COLO668 (cell line): ENCODE measurements around the gene GPC5.
"Not testable (repeated sequence)": the region's sequence is repeated elsewhere in the genome, so short reads cannot be mapped to it uniquely, and the experiment has no call there.

Source experiments
- DNase-seq: peaks from one replicate; lab custom pipeline; 2025; ENCODE audit not compliant: unreplicated experiment; lab: John Stamatoyannopoulos, UW

Gene GPC5

GRCh38 chr13:92251671-92252210 lies 853.3 kb downstream of the GPC5 start:
- DNase-seq = no peak

GRCh38 chr13:92255526-92255925 lies 857.1 kb downstream of the GPC5 start:
- DNase-seq = no peak

DNA sequence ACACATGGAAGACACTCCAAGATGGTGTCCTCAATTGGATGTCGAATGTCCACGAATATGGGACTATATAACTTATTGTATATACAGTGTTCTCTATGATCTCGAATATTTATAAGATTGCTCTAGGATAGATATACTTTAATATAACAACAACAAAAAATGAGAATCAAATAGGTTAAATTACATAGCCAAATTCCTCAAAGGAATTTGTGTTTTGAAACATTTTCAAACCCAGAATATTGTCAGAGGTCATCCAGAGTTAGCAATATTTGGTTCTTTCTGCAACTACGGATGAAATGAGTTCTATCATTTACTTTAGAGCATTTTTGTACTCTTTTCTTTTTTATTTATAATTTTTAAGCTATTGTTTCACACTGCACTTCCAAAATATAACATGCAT lies 857.8 kb downstream of the GPC5 start:
- no peak for DNase-seq

DNA sequence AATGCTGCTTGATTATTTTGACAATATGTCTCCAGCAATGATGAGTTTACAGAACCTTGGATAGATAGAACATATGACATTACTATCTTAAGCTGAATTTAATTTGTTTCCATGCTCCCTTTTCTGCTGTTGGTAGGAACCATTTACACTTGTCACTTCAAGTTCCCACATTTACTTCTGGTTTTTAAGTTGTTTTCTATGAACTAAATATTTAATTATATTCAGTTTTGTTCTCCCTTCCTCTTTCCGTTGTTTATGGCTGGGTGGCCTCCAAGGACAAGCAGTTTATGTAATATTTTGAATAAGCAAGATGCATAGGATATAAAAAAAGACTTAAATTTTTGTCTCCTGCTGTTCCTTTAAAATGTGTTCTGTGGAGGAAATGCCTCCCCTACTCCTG lies 860.6 kb downstream of the GPC5 start:
- DNase-seq = no peak

- no peak for DNase-seq
Observed at GRCh38 chr13:92259523-92259922, 861.1 kb downstream of the GPC5 start.

- no peak for DNase-seq
Observed at GRCh38 chr13:92260363-92260762, 861.9 kb downstream of the GPC5 start.

DNA sequence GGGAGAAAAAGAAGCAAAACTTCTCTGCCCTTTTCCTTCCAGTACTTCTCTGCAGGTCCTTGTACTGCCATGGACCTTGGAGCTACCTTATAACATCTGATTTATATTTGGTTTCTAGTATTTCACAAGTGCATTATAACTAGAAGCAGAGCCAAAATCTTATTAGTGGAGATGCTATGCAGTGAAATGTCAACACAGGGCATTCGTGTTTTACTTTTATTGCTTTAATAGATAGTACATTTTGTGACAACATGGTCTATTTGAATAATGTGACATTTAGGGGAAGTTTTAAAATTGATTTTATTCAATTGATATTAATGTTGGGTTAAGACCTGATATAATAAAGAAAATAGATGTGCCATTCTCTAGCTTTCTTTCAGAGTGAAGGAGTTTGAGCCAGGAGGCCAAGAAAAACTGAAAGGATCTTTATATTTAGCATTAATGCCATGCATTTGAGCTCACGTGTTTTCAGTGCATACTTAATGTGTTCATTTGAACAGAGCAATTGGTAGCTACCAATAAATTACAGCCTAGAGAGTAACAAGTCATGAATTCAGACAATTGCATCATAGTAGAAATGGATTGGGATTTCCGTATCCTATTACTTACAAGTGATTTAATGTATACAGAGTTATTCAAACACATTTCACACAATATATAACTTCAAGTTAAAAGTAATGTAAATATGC lies 863.8 kb downstream of the GPC5 start:
- no peak for DNase-seq

GRCh38 chr13:92265408-92265807 lies 867.0 kb downstream of the GPC5 start:
- no peak for DNase-seq

DNA sequence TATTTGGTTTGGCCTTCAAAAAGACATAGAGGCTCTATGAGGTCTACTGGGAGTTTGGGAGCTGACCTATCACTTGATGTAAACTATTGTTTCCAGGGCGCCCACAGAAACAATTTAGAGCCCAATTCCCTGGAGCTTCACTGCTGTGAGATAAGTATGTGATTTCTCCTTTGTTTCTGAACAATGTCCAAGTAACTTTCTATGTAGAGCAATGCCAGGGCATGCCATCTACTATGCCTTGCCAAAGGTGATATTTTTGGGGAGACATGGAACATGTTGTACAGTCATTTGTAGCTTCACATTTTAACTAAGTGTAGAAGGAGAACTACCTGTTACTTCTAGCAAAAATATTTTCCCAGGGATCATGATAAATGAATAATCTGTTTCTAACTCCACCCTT lies 872.6 kb downstream of the GPC5 start:
- DNase-seq = no peak

DNA sequence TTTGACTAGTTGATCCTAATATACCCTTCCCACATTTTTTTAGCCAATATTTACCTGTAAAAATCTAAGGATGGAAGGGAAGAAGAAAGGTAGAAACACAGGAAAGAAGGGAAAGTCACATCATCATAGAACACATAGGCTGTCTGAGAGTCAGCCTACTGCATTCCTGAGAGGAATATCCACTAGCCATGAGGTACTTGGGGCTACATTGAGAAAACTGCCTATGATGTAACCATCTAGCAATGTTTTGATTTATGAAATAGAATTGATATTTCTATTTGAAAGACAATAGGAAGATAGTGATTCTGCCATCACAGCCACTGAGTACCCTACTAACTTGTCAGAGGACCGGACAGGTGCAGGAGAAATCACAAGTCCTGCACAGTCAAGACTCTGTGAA lies 873.8 kb downstream of the GPC5 start:
- DNase-seq = no peak

DNA sequence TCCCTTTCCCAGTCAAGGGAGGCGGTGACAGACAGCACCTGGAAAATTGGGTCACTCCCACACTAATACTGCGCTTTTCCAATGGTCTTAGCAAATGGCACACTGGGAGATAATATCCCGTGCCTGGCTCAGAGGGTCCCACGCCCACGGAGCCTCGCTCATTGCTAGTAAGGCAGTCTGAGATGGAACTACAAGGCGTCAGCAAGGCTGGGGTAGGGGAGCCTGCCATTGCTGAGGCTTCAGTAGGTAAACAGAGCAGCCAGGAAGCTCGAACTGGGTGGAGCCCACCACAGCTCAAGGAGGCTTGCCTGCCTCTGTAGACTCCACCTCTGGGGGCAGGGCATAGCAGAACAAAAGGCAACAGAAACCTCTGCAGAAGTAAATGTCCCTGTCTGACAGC lies 882.6 kb downstream of the GPC5 start:
- DNase-seq = not testable (repeated sequence)

DNA sequence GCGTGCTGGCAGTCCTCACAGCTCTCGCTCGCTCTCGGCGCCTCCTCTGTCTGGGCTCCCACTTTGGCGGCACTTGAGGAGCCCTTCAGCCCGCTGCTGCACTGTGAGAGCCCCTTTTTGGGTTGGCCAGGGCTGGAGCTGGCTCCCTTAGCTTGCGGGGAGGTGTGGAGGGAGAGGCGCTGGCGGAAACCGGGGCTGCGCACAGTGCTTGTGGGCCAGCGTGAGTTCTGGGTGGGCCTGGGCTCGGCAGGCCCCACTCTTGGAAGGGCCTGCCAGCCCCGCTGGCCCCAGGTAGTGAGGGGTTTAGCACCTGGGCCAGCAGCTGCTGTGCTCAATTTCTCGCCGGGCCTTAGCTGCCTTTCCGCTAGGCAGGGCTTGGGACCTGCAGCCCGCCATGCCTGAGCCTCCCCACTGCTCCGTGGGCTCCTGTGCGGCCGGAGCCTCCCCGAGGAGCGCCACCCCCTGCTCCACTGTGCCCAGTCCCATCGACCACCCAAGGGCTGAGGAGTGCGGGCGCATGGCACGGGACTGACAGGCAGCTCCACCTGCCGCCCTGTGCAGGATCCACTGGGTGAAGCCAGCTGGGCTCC lies 892.4 kb downstream of the GPC5 start:
- DNase-seq = not testable (repeated sequence)

DNA sequence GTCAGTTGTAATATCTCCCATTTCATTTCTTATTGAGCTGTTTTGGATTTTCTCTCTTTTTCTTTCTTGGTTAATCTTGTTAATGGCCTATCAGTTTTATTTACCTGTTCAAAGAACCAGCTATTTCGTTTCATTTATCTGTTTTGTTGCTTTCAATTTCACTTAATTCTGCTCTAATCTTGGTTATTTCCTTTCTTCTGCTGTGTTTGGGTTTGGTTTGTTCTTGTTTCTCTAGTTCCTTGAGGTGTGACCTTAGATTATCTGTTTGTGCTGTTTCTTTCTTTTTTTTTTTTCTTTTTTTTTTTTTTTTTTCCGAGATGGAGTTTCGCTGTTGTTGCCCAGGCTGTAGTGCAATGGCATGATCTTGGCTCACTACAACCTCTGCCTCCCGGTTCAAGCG lies 896.1 kb downstream of the GPC5 start:
- DNase-seq = not testable (repeated sequence)

DNA sequence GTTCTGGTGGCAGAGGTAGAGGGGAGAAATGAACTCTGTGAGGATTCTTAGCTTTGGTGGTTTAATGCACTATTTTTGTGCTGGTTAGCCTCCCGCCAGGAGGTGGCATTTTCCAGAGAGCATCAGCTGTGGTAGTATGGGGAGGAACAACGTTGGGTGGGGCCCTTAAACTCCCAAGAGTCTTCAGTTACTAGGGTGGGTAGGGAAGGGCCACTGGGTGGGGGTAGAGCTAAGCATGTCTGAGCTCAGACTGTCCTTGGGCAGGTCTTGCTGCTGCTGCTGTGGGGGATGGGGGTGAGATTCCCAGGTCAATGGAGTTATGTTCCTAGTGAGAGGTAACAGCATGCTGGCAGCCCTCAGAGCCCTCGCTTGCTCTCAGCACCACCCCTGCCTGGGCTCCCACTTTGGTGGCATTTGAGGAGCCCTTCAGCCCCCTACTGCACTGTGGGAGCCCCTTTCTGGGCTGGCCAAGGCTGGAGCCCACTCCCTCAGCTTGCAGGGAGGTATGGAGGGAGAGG lies 897.8 kb downstream of the GPC5 start:
- not testable (repeated sequence) for DNase-seq

DNA sequence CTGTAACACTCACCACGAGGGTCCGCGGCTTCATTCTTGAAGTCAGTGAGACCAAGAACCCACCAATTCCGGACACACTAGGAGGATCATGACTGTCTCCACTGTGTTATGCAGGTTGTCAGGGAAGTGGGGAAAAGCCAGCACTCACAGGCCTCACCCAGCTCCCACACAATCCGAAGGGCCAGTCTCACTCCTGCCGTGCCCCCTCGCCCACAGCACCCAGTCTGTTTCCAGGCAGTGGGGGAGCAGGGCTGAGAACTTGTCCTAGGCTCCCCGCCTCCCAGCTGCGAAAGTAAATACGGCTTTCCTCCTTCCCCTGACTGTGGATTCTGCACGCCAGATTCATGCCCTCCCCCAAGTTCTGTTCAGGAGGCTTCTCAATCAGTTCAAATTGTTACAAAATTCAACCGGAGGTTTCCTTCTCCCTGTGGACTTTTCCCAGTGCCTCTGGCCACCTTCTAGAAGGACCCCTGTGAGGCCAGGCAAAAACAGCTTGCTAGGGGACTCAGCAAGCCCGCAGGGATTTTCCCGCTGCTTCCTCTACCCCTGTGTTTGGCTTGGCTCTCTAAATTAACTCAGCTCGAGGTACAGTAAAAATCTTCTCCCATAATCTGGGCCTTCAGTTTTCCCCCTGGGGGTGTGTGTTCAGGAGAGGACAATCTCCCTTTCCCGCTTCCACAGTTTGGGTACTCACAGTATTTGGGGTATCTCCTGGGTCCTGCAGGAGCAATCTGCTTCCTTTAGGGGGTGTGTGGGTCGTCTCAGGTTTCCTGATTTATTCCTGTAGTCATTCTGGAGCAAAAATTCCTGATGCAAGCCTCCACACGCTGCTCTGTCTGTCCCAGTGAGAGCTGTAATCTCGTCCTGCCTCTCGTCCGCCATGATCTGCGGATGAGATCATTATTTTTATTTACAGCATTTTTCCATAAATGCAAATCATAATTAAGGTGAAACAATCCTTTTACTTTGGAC lies 899.8 kb downstream of the GPC5 start:
- DNase-seq = no peak

DNA sequence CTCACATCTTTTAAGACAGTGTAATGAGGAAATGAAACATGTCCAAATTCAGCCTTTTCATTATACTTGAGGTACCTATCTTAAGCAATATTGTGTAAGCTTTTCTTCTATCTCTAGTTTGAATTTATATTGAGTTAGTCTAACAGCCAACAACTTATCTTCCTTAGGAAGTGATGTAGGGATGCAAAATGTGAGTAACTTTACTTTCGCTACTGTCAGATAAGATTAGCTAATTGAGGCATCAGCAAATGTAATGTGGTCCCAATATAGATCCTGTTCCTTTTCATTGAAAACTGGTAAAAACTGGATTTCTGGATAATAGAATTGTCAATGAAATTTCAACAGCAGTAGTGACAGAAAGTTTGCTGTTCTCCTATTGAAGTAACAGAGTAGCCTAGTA lies 902.2 kb downstream of the GPC5 start:
- no peak for DNase-seq

GRCh38 chr13:92303428-92303827 lies 905.0 kb downstream of the GPC5 start:
- DNase-seq = no peak

DNA sequence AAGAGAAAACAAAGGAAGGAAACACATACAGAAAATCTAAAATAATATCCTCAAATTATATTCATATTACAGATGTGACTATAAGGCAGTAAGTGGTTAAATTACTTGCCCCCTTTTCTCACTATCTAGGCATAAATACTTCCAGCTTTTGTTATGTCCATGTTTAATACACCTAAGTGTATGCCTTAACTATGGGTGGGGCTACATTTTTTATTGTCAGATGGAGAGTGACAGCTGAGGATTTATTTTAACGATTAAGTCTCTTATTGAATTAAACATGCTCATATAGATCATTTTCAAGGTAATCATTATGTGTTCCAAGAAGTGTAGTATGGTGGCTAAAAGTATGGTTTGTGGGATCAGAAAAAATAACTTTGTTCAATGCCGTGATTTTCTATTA lies 909.3 kb downstream of the GPC5 start:
- no peak for DNase-seq

- no peak for DNase-seq
Observed at GRCh38 chr13:92312823-92313222, 914.4 kb downstream of the GPC5 start.

DNA sequence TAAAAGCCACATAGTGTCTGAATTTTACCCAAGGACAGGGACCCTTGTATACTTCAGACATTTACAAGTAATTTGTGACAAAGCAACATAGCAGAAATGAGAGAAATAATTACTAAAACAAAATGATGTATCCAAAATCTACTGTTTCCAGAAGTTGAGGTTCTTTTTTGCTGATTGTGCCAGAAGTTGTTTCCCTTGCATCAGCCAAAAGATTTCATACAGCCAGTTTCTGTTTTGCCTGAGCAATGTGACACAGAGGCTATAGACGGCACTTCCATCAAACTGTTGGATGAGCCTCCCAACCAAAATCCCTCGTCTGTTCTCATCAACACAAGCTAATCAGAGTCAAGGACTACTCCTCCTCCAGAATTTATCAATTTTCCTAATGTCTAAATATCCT lies 915.0 kb downstream of the GPC5 start:
- no peak for DNase-seq

- no peak for DNase-seq
Observed at GRCh38 chr13:92315265-92315664, 916.8 kb downstream of the GPC5 start.
